Osteoblast (primary cell): ENCODE measurements around the gene SCN4B. TPM values are rescaled to one million over a fixed set of nuclear protein-coding genes. Genes with fewer than 3 reads are reported as not detected.

Source experiments
- DNase-seq: peaks from one replicate; pipeline ENCODE4 v3.0.0; 2011; ENCODE audit warnings: low spot score, mixed read lengths; ENCODE audit not compliant: insufficient read length; ENCODE audit errors: missing footprints
- H2AFZ ChIP-seq: 2 replicates; pipeline ENCODE4 v1.6.0; 2011; ENCODE audit warnings: mild to moderate bottlenecking, low read length
- H3K27ac ChIP-seq: 2 replicates; pipeline ENCODE4 v1.5.1; 2011; ENCODE audit warnings: mild to moderate bottlenecking, low read depth, low read length, moderate library complexity
- H3K27me3 ChIP-seq: 2 replicates; pipeline ENCODE4 v1.6.0; 2012; ENCODE audit warnings: mild to moderate bottlenecking, control low read depth, inconsistent platforms, low read length, moderate library complexity; ENCODE audit not compliant: insufficient read depth
- H3K36me3 ChIP-seq: 2 replicates; pipeline ENCODE4 v1.5.1; 2011; ENCODE audit warnings: mild to moderate bottlenecking, low read length, control low read depth, moderate library complexity; ENCODE audit not compliant: insufficient read depth
- H3K4me1 ChIP-seq: 2 replicates; pipeline ENCODE4 v1.5.1; 2011; ENCODE audit warnings: mild to moderate bottlenecking, low read length, control low read depth, moderate library complexity; ENCODE audit not compliant: insufficient read depth
- H3K4me2 ChIP-seq: 2 replicates; pipeline ENCODE4 v1.6.0; 2011; ENCODE audit warnings: mild to moderate bottlenecking, low read length; ENCODE audit not compliant: insufficient read depth
- H3K4me3 ChIP-seq: fragments of 200-600 bp; sonication (generic); 3 replicates; pipeline ENCODE4 v1.5.1; 2012; ENCODE audit warnings: mild to moderate bottlenecking, low read length, inconsistent platforms; ENCODE audit not compliant: insufficient read depth
- H3K79me2 ChIP-seq: 2 replicates; pipeline ENCODE4 v1.6.0; 2012; ENCODE audit warnings: mild to moderate bottlenecking, low read length, control low read depth, inconsistent platforms; ENCODE audit not compliant: insufficient read depth
- H3K9me3 ChIP-seq: 2 replicates; pipeline ENCODE4 v1.5.1; 2011; ENCODE audit warnings: low read depth, low read length, control low read depth
- H4K20me1 ChIP-seq: 2 replicates; pipeline ENCODE4 v1.6.0; 2012; ENCODE audit warnings: mild to moderate bottlenecking, low read length, control low read depth; ENCODE audit not compliant: insufficient read depth
- total RNA-seq: library from RNA; depleted of rRNA; stranded (reverse); fragments of >200 nt; gene quantifications from 2 replicates; pipeline ENCODE4 v1.2.3, GENCODE V29; 2012
- TF ChIP-seq, protein P1 (sequence below): IDR thresholded peaks from 2 replicates; pipeline ENCODE4 v1.5.1; 2011; ENCODE audit warnings: mild to moderate bottlenecking, low read depth, low read length, moderate library complexity; ENCODE audit errors: extremely low read depth

Gene SCN4B
- total RNA-seq, 1 donor, result 0.36 TPM

GRCh38 chr11:118111019-118111743 lies 41.4 kb downstream of the SCN4B start:
- H3K27ac ChIP-seq, result no peak overlapping the region
- no peak overlapping the region for H2AFZ ChIP-seq
- H3K4me1 ChIP-seq, result no peaks in the 10 kb centered on the region
- H3K4me3 ChIP-seq, result no peak overlapping the region
- H3K9me3 ChIP-seq, result no peaks in the 10 kb centered on the region
- no peaks in the 10 kb centered on the region for H3K79me2 ChIP-seq
- DNase-seq, result no peak
- no peaks in the 10 kb centered on the region for H3K36me3 ChIP-seq
- TF ChIP-seq, protein P1, sequence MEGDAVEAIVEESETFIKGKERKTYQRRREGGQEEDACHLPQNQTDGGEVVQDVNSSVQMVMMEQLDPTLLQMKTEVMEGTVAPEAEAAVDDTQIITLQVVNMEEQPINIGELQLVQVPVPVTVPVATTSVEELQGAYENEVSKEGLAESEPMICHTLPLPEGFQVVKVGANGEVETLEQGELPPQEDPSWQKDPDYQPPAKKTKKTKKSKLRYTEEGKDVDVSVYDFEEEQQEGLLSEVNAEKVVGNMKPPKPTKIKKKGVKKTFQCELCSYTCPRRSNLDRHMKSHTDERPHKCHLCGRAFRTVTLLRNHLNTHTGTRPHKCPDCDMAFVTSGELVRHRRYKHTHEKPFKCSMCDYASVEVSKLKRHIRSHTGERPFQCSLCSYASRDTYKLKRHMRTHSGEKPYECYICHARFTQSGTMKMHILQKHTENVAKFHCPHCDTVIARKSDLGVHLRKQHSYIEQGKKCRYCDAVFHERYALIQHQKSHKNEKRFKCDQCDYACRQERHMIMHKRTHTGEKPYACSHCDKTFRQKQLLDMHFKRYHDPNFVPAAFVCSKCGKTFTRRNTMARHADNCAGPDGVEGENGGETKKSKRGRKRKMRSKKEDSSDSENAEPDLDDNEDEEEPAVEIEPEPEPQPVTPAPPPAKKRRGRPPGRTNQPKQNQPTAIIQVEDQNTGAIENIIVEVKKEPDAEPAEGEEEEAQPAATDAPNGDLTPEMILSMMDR, result no peak
- H3K4me2 ChIP-seq, result no peak overlapping the region
- H4K20me1 ChIP-seq, result no peaks in the 10 kb centered on the region
- H3K27me3 ChIP-seq, result peaks cover 2% of the 10 kb centered on the region

- Histone ChIP-seq H4K20me1 (no peaks in the 10 kb centered on the region), H3K9me3 (no peaks in the 10 kb centered on the region), H3K27me3 (peaks cover 2% of the 10 kb centered on the region), H3K27ac (no peak overlapping the region), H3K36me3 (no peaks in the 10 kb centered on the region), H3K4me1 (no peaks in the 10 kb centered on the region), H3K79me2 (no peaks in the 10 kb centered on the region), H2AFZ (no peak overlapping the region), H3K4me2 (no peak overlapping the region), H3K4me3 (no peak overlapping the region)
- TF ChIP-seq, protein P1, result no peak
- no peak for DNase-seq
Measured at GRCh38 chr11:118109231-118109630, 43.4 kb downstream of the SCN4B start.

GRCh38 chr11:118108513-118108912 lies 44.1 kb downstream of the SCN4B start:
- Histone ChIP-seq H4K20me1 (no peaks in the 10 kb centered on the region), H2AFZ (no peak overlapping the region), H3K4me3 (no peak overlapping the region), H3K4me2 (no peak overlapping the region), H3K36me3 (no peaks in the 10 kb centered on the region), H3K4me1 (no peaks in the 10 kb centered on the region), H3K79me2 (no peaks in the 10 kb centered on the region), H3K27me3 (peaks cover 2% of the 10 kb centered on the region), H3K9me3 (no peaks in the 10 kb centered on the region), H3K27ac (no peak overlapping the region)
- TF ChIP-seq, protein P1, result no peak
- no peak for DNase-seq

- DNase-seq, result no peak
Measured at GRCh38 chr11:118106789-118107335, 45.8 kb downstream of the SCN4B start.

More at GRCh38 chr11:118106789-118107335, 45.8 kb downstream of the SCN4B start:
- Histone ChIP-seq H3K36me3 (no peaks in the 10 kb centered on the region), H4K20me1 (no peaks in the 10 kb centered on the region), H3K4me1 (no peaks in the 10 kb centered on the region), H3K27ac (no peak overlapping the region), H3K4me3 (no peak overlapping the region), H3K9me3 (no peaks in the 10 kb centered on the region), H2AFZ (no peak overlapping the region), H3K79me2 (no peaks in the 10 kb centered on the region), H3K27me3 (peaks cover 2% of the 10 kb centered on the region), H3K4me2 (no peak overlapping the region)
- TF ChIP-seq, protein P1, result no peak
